GM23248 (cell line): ENCODE data around the gene ARFGEF3.

Source experiments
- EZH2 ChIP-seq: fragments of 200-600 bp; sonication (generic); IDR thresholded peaks from 2 replicates; pipeline ENCODE4 v1.6.1; 2018; ENCODE audit warnings: antibody characterized with exemption, mild to moderate bottlenecking; ENCODE audit not compliant: insufficient read depth, poor library complexity, severe bottlenecking
- EZH2phosphoT487 ChIP-seq: fragments of 200-600 bp; sonication (generic); IDR thresholded peaks from 2 replicates; pipeline ENCODE4 v1.6.1; 2018; ENCODE audit warnings: antibody characterized with exemption, moderate library complexity, mild to moderate bottlenecking, low read depth; ENCODE audit not compliant: insufficient read depth

GRCh38 chr6:138115877-138116660, 45.7 kb upstream of the ARFGEF3 start:
- TF ChIP-seq EZH2 (no peak), EZH2phosphoT487 (no peak)
